ENCODE measurements around the gene KCNH4. TPM values are rescaled to one million over a fixed set of nuclear protein-coding genes. Genes with fewer than 3 reads are reported as not detected.

KCNH4 gene
- total RNA-seq, 1 experiment from 2014 or later = not detected

- ATAC-seq (no peak), DNase-seq (ENCODE audit: low read depth, low spot score) (no peak)
- H3K4me3 ChIP-seq (replicated peaks in 1 of 2; ENCODE audit: low read depth in 1 of 2, low read length in 2 of 2) = peak overlapping the region; percentile 93 to 98
- ChIA-PET CTCF (no interaction called here), POLR2A (no interaction called here), RAD21 (ENCODE audit: low non-redundant PET in 1 of 2, low total read pairs in 2 of 2, uncharacterized antibody in 2 of 2, unreplicated experiment in 2 of 2) (no interaction called here)
- intact Hi-C loops (cut with micrococcal nuclease) = no loop called here
- no peaks in the 10 kb centered on the region for H4K20me1 ChIP-seq (ENCODE audit: insufficient read depth)
- H3K27me3 ChIP-seq (ENCODE audit: insufficient read depth, low read length) = no peaks in the 10 kb centered on the region
- H3K9me3 ChIP-seq (ENCODE audit: control insufficient read depth in 1 of 2, insufficient read depth in 1 of 2, low read depth in 1 of 2, low read length in 2 of 2) = no peaks in the 10 kb centered on the region
- H3K4me1 ChIP-seq (ENCODE audit: control insufficient read depth in 1 of 2, insufficient read depth in 2 of 2, low read length in 2 of 2) = peaks cover 6 to 14% of the 10 kb centered on the region in 2 experiments; a peak in 3 of 4 replicates
- peak overlapping the region; percentile 89 for H3K4me2 ChIP-seq (ENCODE audit: low read length)
- no peak overlapping the region for H2AFZ ChIP-seq (ENCODE audit: low read depth, low read length, poor library complexity, severe bottlenecking)
- BruUV-seq (replicated peaks) = no TSS peak
- H3K9me2 ChIP-seq (ENCODE audit: insufficient read depth) = no peaks in the 10 kb centered on the region
- H3K79me2 ChIP-seq (ENCODE audit: insufficient read depth, low read length) = peaks cover 42% of the 10 kb centered on the region
- peak overlapping the region; percentile 55 for H3K9ac ChIP-seq (ENCODE audit: low read length)
- TF ChIP-seq SIN3A (IDR thresholded peaks at IDR 0.05; ENCODE audit: low read depth) (no peak), TCF7L2 (IDR thresholded peaks at IDR 0.05; ENCODE audit: borderline replicate concordance, extremely low read depth, insufficient read depth, insufficient read length) (peak; percentile 62)
- no peaks in the 10 kb centered on the region; a peak in 1 of 4 replicates for H3K36me3 ChIP-seq (ENCODE audit: control insufficient read depth in 1 of 2, insufficient read depth in 2 of 2, low read length in 2 of 2)
- peak overlapping the region; percentile 50; the same call in 1 of the 2 replicates for H3K27ac ChIP-seq (ENCODE audit: low read depth, low read length)
Measured at GRCh38 chr17:42155614-42156045, 25.3 kb downstream of the KCNH4 start.

GRCh38 chr17:42153919-42154742 lies 26.8 kb downstream of the KCNH4 start:
- peaks cover 55% of the 10 kb centered on the region for H3K79me2 ChIP-seq (ENCODE audit: insufficient read depth, low read length)
- H3K36me3 ChIP-seq (ENCODE audit: control insufficient read depth in 1 of 2, insufficient read depth in 2 of 2, low read length in 2 of 2) = peaks cover 0 to under 1% of the 10 kb centered on the region in 2 experiments; a peak in 1 of 4 replicates
- H3K9me2 ChIP-seq (ENCODE audit: insufficient read depth) = no peaks in the 10 kb centered on the region
- ChIA-PET RAD21 (ENCODE audit: low non-redundant PET in 1 of 2, low total read pairs in 2 of 2, uncharacterized antibody in 2 of 2, unreplicated experiment in 2 of 2) (no interaction called here), CTCF (interaction anchor here (1.0 kb wide), 1 partner anchor 373 kb away, joined by 3 read pairs; no protein-coding TSS in a partner anchor), POLR2A (no interaction called here)
- peak overlapping the region; percentile 86 for H3K9ac ChIP-seq (ENCODE audit: low read length)
- BruUV-seq (replicated peaks) = TSS peak; percentile 53
- no peak for DNase-seq (ENCODE audit: low read depth, low spot score)
- H3K9me3 ChIP-seq (ENCODE audit: control insufficient read depth in 1 of 2, insufficient read depth in 1 of 2, low read depth in 1 of 2, low read length in 2 of 2) = no peaks in the 10 kb centered on the region
- intact Hi-C loops (cut with micrococcal nuclease) = no loop called here
- no peaks in the 10 kb centered on the region for H3K27me3 ChIP-seq (ENCODE audit: insufficient read depth, low read length)
- peak; percentile 7 for ATAC-seq
- H3K4me2 ChIP-seq (ENCODE audit: low read length) = peak overlapping the region; percentile 89
- TF ChIP-seq RAD21 (IDR thresholded peaks at IDR 0.05; ENCODE audit: low read depth) (no peak), ATF3 (IDR thresholded peaks at IDR 0.05) (no peak), SP1 (IDR thresholded peaks at IDR 0.05; ENCODE audit: low read depth) (no peak), FOSL1 (IDR thresholded peaks at IDR 0.05; ENCODE audit: low read depth) (no peak), EGR1 (IDR thresholded peaks at IDR 0.05; ENCODE audit: low read depth) (no peak), ZBTB33 (IDR thresholded peaks at IDR 0.05; ENCODE audit: extremely low read depth, insufficient replicate concordance, low read length) (no peak), YY1 (IDR thresholded peaks at IDR 0.05; ENCODE audit: extremely low read depth, insufficient replicate concordance, low read depth, low read length) (no peak), JUND (IDR thresholded peaks at IDR 0.05) (no peak), CEBPB (IDR thresholded peaks at IDR 0.05; ENCODE audit: low read depth) (no peak), ZFX (IDR thresholded peaks at IDR 0.05) (no peak), ELF1 (IDR thresholded peaks at IDR 0.05; ENCODE audit: borderline replicate concordance, low read depth) (no peak), REST (IDR thresholded peaks at IDR 0.05; ENCODE audit: low read depth) (no peak)
- H4K20me1 ChIP-seq (ENCODE audit: insufficient read depth) = no peaks in the 10 kb centered on the region
- peaks cover 6 to 14% of the 10 kb centered on the region in 2 experiments; a peak in 3 of 4 replicates for H3K4me1 ChIP-seq (ENCODE audit: control insufficient read depth in 1 of 2, insufficient read depth in 2 of 2, low read length in 2 of 2)
- no peak overlapping the region for H2AFZ ChIP-seq (ENCODE audit: low read depth, low read length, poor library complexity, severe bottlenecking)
- peak overlapping the region; percentile 93 to 98 for H3K4me3 ChIP-seq (replicated peaks in 1 of 2; ENCODE audit: low read depth in 1 of 2, low read length in 2 of 2)
- H3K27ac ChIP-seq (ENCODE audit: low read depth, low read length) = peak overlapping the region; percentile 48

Data from HCT116 (cell line).